ENCODE measurements around the gene ADGRV1.

ADGRV1 gene

GRCh38 chr5:90558344-90559192, at the start of gene ADGRV1:
TSS of gene ADGRV1 (plus strand) at chr5:90558797. CDS start at chr5:90558896, 99 bp downstream.
- no peak for TF ChIP-seq CTCF (IDR thresholded peaks at IDR 0.05; ENCODE audit: low read depth, low read length, missing control alignments)
- no peak for DNase-seq (ENCODE audit: low read depth)
- peak within 1 kb of the TSS; percentile 30; the same call in 1 of the 2 replicates for H3K4me3 ChIP-seq (ENCODE audit: low read depth, low read length)

DNA sequence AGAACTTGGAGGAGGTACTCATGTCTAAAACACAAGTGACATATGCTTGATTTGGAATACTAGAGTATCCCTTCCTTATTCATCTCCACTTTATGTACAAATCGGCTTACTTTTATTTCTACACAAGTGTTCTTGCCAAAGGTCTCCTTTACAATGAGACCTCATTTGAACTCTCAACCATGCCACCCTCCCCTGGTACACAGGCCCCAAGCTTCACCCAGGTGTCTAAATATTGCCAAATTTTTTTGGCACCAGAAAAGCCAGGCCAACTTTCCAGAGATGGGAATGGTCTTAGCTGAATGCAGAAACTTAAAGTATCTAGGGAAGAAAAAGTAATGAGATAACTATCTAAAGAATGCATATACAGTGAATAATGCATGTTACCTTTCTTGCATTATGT, 48.2 kb upstream of the ADGRV1 start:
- no peak for TF ChIP-seq CTCF (IDR thresholded peaks at IDR 0.05; ENCODE audit: low read depth, low read length, missing control alignments)
- H3K4me3 ChIP-seq (ENCODE audit: low read depth, low read length): no peak overlapping the region
- no peak for DNase-seq (ENCODE audit: low read depth)

DNA sequence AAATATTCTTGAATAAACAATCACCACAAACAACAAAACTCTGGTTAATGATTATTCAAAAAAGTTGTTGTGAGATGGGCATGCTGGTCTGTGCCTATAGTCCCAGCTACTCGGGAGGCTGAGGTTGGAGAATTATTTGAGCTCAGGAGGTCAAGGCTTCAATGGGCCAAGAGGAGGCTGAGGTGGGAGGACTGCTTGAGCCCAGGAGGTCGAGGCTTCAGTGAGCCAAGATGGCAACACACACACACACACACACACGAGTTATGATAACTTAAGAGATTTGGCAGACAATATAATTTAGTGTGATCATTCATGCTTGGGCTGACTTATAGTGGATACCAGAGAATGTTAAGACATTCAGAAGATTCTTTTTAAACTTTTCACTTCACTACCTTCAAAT, 44.1 kb upstream of the ADGRV1 start:
- no peak for DNase-seq (ENCODE audit: low read depth)
- H3K4me3 ChIP-seq (ENCODE audit: low read depth, low read length): no peak overlapping the region
- TF ChIP-seq CTCF (IDR thresholded peaks at IDR 0.05; ENCODE audit: low read depth, low read length, missing control alignments): no peak

DNA sequence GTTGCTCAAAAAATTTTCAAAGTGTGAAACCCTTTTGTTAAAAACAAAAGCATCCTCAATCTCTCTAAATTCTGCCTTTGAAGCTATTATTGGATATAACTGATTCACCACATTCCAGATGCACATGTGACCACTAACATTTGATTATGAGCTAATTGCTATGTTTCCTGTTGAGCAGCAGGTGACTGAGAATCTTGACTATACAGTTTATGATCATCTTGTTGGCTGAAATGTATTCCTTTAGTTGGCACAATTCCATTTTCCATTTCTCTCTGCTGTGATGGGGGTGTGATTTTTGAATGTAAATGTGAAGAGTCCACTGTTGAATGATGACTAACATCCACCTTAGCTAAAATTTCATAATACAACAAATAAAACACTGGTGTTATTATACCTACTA, 39.9 kb upstream of the ADGRV1 start:
- TF ChIP-seq CTCF (IDR thresholded peaks at IDR 0.05; ENCODE audit: low read depth, low read length, missing control alignments): no peak
- no peak overlapping the region for H3K4me3 ChIP-seq (ENCODE audit: low read depth, low read length)
- DNase-seq (ENCODE audit: low read depth): no peak

DNA sequence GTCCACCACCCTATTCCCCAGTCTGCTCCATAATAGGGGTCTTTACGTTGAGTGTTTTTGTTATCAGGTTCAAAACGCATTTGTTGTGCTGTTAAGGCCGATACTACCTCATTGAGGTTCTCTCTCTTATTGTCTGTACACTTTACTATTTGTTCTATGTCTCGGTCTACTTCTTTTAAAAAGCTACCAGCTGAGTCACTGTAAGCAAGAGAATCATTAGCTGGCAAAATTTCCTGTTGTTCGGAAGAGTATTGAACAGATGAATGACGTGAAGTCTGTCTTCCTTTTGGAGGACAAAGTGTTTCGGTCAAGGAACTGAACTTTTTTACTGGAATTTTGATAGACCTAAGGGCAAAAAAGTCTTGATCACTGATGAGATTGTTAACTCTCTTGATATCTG, 39.5 kb upstream of the ADGRV1 start:
- no peak for TF ChIP-seq CTCF (IDR thresholded peaks at IDR 0.05; ENCODE audit: low read depth, low read length, missing control alignments)
- no peak overlapping the region for H3K4me3 ChIP-seq (ENCODE audit: low read depth, low read length)
- DNase-seq (ENCODE audit: low read depth): no peak

GRCh38 chr5:90528601-90529193, 29.9 kb upstream of the ADGRV1 start:
- TF ChIP-seq CTCF (IDR thresholded peaks at IDR 0.05; ENCODE audit: low read depth, low read length, missing control alignments): no peak
- DNase-seq (ENCODE audit: low read depth): no peak
- peak overlapping the region; percentile 94 for H3K4me3 ChIP-seq (ENCODE audit: low read depth, low read length)

All from GM12864 (cell line).